K562 (cell line): ENCODE results near the gene FTSJ1. TPM values are rescaled to one million over a fixed set of nuclear protein-coding genes. Genes with fewer than 3 reads are reported as not detected.

Source experiments
- ARID2 ChIP-seq: fragments of 450-650 bp; IDR thresholded peaks from 2 replicates; pipeline ENCODE4 v1.6.1; 2017; ENCODE audit warnings: antibody characterized with exemption, mild to moderate bottlenecking
- FOXA1 ChIP-seq: fragments of 450-650 bp; IDR thresholded peaks from 2 replicates; pipeline ENCODE4 v1.6.1; 2016; ENCODE audit warnings: mild to moderate bottlenecking, borderline replicate concordance
- GTF2B ChIP-seq: IDR thresholded peaks from 2 replicates; pipeline ENCODE4 v1.6.1; 2011; ENCODE audit not compliant: insufficient read length; ENCODE audit errors: extremely low read depth
- MGA ChIP-seq: fragments of 450-650 bp; IDR thresholded peaks from 2 replicates; pipeline ENCODE4 v1.6.1; 2016; ENCODE audit warnings: mild to moderate bottlenecking, moderate library complexity
- PKNOX1 ChIP-seq: fragments of 450-650 bp; IDR thresholded peaks from 2 replicates; pipeline ENCODE4 v1.6.1; 2016
- SRF ChIP-seq, 2 experiments: fragments of 250-450, 450-650 bp in 1 of 2; sonication (Bioruptor Pico) in 1 of 2; sonication (generic) in 1 of 2; formaldehyde crosslinking; IDR thresholded peaks; 2 replicates each; pipeline versions ENCODE4 v1.5.0 to v1.5.1; 2020 to 2022; ENCODE audit warnings: mild to moderate bottlenecking in 1 of 2, missing genetic modification reagents in 1 of 2
- SRSF3 ChIP-seq: fragments of 200-400 bp; formaldehyde crosslinking; IDR thresholded peaks from 2 replicates; pipeline ENCODE4 v1.6.1; 2016; ENCODE audit warnings: mild to moderate bottlenecking, low read length, moderate library complexity; ENCODE audit not compliant: insufficient read depth
- TEAD2 ChIP-seq: fragments of 450-650 bp; IDR thresholded peaks from 2 replicates; pipeline ENCODE4 v1.6.1; 2016; ENCODE audit warnings: missing genetic modification characterization, control low read depth, missing compliant biosample characterization
- USF1 ChIP-seq: sonication (generic); formaldehyde crosslinking; IDR thresholded peaks from 2 replicates; pipeline ENCODE4 v1.9.0; 2022; ENCODE audit warnings: mild to moderate bottlenecking, missing genetic modification reagents
- ZNF668 ChIP-seq: fragments of 250-450 bp; sonication (Bioruptor Pico); IDR thresholded peaks from 2 replicates; pipeline ENCODE4 v1.8.0; 2022; ENCODE audit warnings: mild to moderate bottlenecking, inconsistent platforms
- polyA plus RNA-seq, 8 experiments: library from polyadenylated mRNA; depleted of rRNA in 4 of 8; stranded (reverse) in 5 of 8; unstranded in 3 of 8; fragments of >200 nt; fragmentation: Nextera tagmentation in 2 of 8; fragmentation: Illumina TruSeq in 1 of 8; extraction: Ambion mirVana in 2 of 8; extraction: Trizol in 1 of 8; gene quantifications; 2 replicates each; pipeline versions ENCODE4 v1.2.1 to v1.2.3, GENCODE V29; 2011 to 2014; ENCODE audit warnings: inconsistent platforms in 1 of 8, missing spikeins in 1 of 8
- total RNA-seq, 7 experiments: library from RNA; depleted of rRNA in 6 of 7; stranded (reverse); fragments of >200 nt in 6 of 7; fragmentation: Illumina TruSeq in 2 of 7; extraction: Trizol in 2 of 7; gene quantifications; 2 replicates each; pipeline versions ENCODE4 v1.2.1 to v1.2.3, GENCODE V29; 2011 to 2021; ENCODE audit warnings: low replicate concordance in 1 of 7
- TF ChIP-seq, protein P1 (sequence below): fragments of 450-650 bp; IDR thresholded peaks from 2 replicates; pipeline ENCODE4 v1.6.1; 2016; ENCODE audit warnings: antibody characterized with exemption

FTSJ1 gene
- total and polyA plus RNA-seq, 9 of the 15 experiments (the other 6 are each of a cell fraction or from before 2014, with no cell fraction given): 12.2 to 95.6 (median 71.6) TPM

- TF ChIP-seq ARID2: no peak
- TF ChIP-seq SRF (CRISPR knock-in tag; IDR thresholded peaks at IDR 0.05): no peak
- TF ChIP-seq, protein P1, sequence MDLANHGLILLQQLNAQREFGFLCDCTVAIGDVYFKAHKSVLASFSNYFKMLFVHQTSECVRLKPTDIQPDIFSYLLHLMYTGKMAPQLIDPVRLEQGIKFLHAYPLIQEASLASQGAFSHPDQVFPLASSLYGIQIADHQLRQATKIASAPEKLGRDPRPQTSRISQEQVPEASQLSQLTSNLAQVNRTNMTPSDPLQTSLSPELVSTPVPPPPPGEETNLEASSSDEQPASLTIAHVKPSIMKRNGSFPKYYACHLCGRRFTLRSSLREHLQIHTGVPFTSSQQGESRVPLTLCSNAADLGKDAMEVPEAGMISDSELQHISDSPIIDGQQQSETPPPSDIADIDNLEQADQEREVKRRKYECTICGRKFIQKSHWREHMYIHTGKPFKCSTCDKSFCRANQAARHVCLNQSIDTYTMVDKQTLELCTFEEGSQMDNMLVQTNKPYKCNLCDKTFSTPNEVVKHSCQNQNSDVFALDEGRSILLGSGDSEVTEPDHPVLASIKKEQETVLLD: no peak
- peak; percentile 94 for TF ChIP-seq USF1 (CRISPR knock-in tag)
- no peak for TF ChIP-seq MGA
- peak; percentile 58 for TF ChIP-seq GTF2B
- TF ChIP-seq FOXA1: no peak
- TF ChIP-seq PKNOX1: 0 out of 2 replicates have a peak, but pooled peaks have one; percentile 4
- no peak for TF ChIP-seq SRSF3
- no peak for TF ChIP-seq ZNF668
- no peak for TF ChIP-seq TEAD2
Observed at GRCh38 chrX:48521353-48522243, 45.6 kb downstream of the FTSJ1 start, which contains the start of gene EBP (continued).
